A673 (cell line): Measurements from ENCODE around the gene ITGA11. TPM values are rescaled to one million over a fixed set of nuclear protein-coding genes. Genes with fewer than 3 reads are reported as not detected.

Experiments
- BruUV-seq: library from RNA; stranded (reverse); fragments of 400-500 nt; replicated peaks from 2 replicates; lab custom pipeline; 2021; lab: Mats Ljungman, UMichigan
- CTCF ChIA-PET: fragments of 300-600 bp; sonication (Branson Sonifier 250); formaldehyde crosslinking; loops from one replicate; lab custom pipeline; 2022; ENCODE audit warnings: antibody characterized with exemption; lab: Charles Lee
- POLR2A ChIA-PET: fragments of 300-600 bp; sonication (Branson Sonifier 250); formaldehyde crosslinking; loops from one replicate; lab custom pipeline; 2022; ENCODE audit warnings: antibody characterized with exemption; ENCODE audit not compliant: low non-redundant PET; lab: Charles Lee
- DNase-seq: peaks from one replicate; pipeline ENCODE4 v3.0.0-alpha.2; 2015; ENCODE audit warnings: low spot score
- H3K27ac ChIP-seq: fragments of 200-600 bp; sonication (generic); 2 replicates; pipeline ENCODE4 v1.5.1; 2016; ENCODE audit warnings: mixed run types, low read depth, mild to moderate bottlenecking, mixed read lengths, antibody characterized with exemption, low read length; ENCODE audit not compliant: poor library complexity, severe bottlenecking
- H3K27me3 ChIP-seq: fragments of 200-600 bp; sonication (generic); replicated peaks from 2 replicates; pipeline ENCODE4 v1.6.1; 2017; ENCODE audit warnings: mixed run types, low read depth, mild to moderate bottlenecking, mixed read lengths, antibody characterized with exemption, low read length; ENCODE audit not compliant: insufficient read depth, poor library complexity
- H3K36me3 ChIP-seq: fragments of 200-600 bp; sonication (generic); 2 replicates; pipeline ENCODE4 v1.6.1; 2016; ENCODE audit warnings: mixed run types, mild to moderate bottlenecking, mixed read lengths, antibody characterized with exemption, low read length; ENCODE audit not compliant: insufficient read depth, poor library complexity, severe bottlenecking
- H3K4me1 ChIP-seq: fragments of 200-600 bp; sonication (generic); 2 replicates; pipeline ENCODE4 v1.6.1; 2017; ENCODE audit warnings: mixed run types, mild to moderate bottlenecking, mixed read lengths, antibody characterized with exemption, low read length; ENCODE audit not compliant: insufficient read depth, poor library complexity, severe bottlenecking
- H3K4me3 ChIP-seq: fragments of 200-600 bp; sonication (generic); 2 replicates; pipeline ENCODE4 v1.5.1; 2016; ENCODE audit warnings: low read depth, mixed run types, mild to moderate bottlenecking, mixed read lengths, low read length; ENCODE audit not compliant: poor library complexity, severe bottlenecking
- H3K9me3 ChIP-seq: fragments of 200-600 bp; sonication (generic); 2 replicates; pipeline ENCODE4 v1.6.1; 2016; ENCODE audit warnings: mixed run types, low read depth, mild to moderate bottlenecking, mixed read lengths, antibody characterized with exemption, low read length; ENCODE audit not compliant: poor library complexity, severe bottlenecking
- CTCF ChIP-seq: fragments of 300-800, 200-600 bp; sonication (generic); conservative IDR thresholded peaks from 2 replicates; pipeline ENCODE4 v1.5.1; 2017; ENCODE audit warnings: low read depth, mild to moderate bottlenecking, antibody characterized with exemption, low read length, moderate library complexity, mixed read lengths
- EZH2 ChIP-seq: fragments of 200-600 bp; sonication (generic); IDR thresholded peaks from 2 replicates; pipeline ENCODE4 v1.6.1; 2017; ENCODE audit warnings: borderline replicate concordance, low read depth, mild to moderate bottlenecking, mixed read lengths, antibody characterized with exemption, low read length; ENCODE audit not compliant: poor library complexity, severe bottlenecking
- intact Hi-C: fragments of 100-400 bp; cut with micrococcal nuclease; formaldehyde crosslinking; loops from one replicate; pipeline ENCODE4 v1.10.0; 2022; ENCODE audit not compliant: unreplicated experiment
- total RNA-seq: library from RNA; stranded (reverse); gene quantifications from 2 replicates; pipeline ENCODE4 v1.2.3, GENCODE V29; 2021

ITGA11 gene
- total RNA-seq, 1 experiment from 2014 or later, result 0.45 TPM

- POLR2A ChIA-PET, result no interaction called here
- Histone ChIP-seq H3K9me3 (no peaks in the 10 kb centered on the region), H3K4me1 (no peaks in the 10 kb centered on the region), H3K27ac (no peak overlapping the region), H3K4me3 (no peak overlapping the region), H3K27me3 (no peaks in the 10 kb centered on the region), H3K36me3 (no peaks in the 10 kb centered on the region)
- intact Hi-C loops, result no loop called here
- no TSS peak for BruUV-seq
- TF ChIP-seq EZH2, result no peak
- TF ChIP-seq CTCF, result no peak
- no peak for DNase-seq
- CTCF ChIA-PET, result no interaction called here
Measured at GRCh38 chr15:68413363-68414205, 18.4 kb downstream of the ITGA11 start.

- no peaks in the 10 kb centered on the region for H3K9me3 ChIP-seq
- no peak for DNase-seq
- H3K27me3 ChIP-seq, result no peaks in the 10 kb centered on the region
- H3K4me3 ChIP-seq, result no peak overlapping the region
- no peak overlapping the region for H3K27ac ChIP-seq
- TF ChIP-seq EZH2, result no peak
- TF ChIP-seq CTCF, result no peak
- no peaks in the 10 kb centered on the region for H3K36me3 ChIP-seq
- intact Hi-C loops, result no loop called here
- ChIA-PET POLR2A (no interaction called here), CTCF (no interaction called here)
- BruUV-seq, result no TSS peak
- H3K4me1 ChIP-seq, result no peaks in the 10 kb centered on the region
Measured at GRCh38 chr15:68412218-68412617, 19.7 kb downstream of the ITGA11 start.

- no TSS peak for BruUV-seq
- DNase-seq, result no peak
- no peak for TF ChIP-seq CTCF
- no peak for TF ChIP-seq EZH2
- Histone ChIP-seq H3K9me3 (no peaks in the 10 kb centered on the region), H3K27ac (no peak overlapping the region), H3K36me3 (no peaks in the 10 kb centered on the region), H3K4me1 (no peaks in the 10 kb centered on the region), H3K4me3 (no peak overlapping the region), H3K27me3 (no peaks in the 10 kb centered on the region)
- intact Hi-C loops, result no loop called here
- POLR2A ChIA-PET, result no interaction called here
- CTCF ChIA-PET, result no interaction called here
Measured at GRCh38 chr15:68411735-68412134, 20.2 kb downstream of the ITGA11 start.
